ENCODE measurements around the gene ALPG. TPM values are rescaled to one million over a fixed set of nuclear protein-coding genes. Genes with fewer than 3 reads are reported as not detected.

ALPG gene
- polyA plus RNA-seq, 1 donor (not counting 4 experiments of a cell fraction or from before 2014, with no cell fraction given), result not detected

DNA sequence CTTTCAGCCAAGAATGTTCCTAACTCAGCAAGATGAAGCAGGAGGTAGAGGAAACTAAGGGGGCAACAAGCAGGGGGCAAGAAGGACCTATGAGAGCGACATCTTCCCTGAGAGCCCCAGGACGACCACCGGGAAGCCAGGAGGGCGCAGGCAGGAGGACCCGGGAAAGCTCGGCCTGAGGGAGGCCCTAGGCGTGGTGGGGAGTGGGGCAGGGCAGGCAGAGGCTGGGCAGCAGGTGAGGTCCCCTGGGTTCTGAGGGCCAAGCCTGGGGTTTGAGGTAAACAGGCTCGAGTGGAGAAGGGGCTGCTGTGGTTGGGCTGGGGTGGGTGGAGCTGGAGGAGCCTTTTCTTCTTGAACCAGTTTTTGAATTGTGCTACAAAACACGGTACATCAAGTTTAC is 48.0 kb downstream of the ALPG start:
- no peak overlapping the region for H3K27ac ChIP-seq (ENCODE audit: control insufficient read depth, insufficient read depth, low read length)
- H3K79me2 ChIP-seq (ENCODE audit: control insufficient read depth, insufficient read depth, low read length), result no peaks in the 10 kb centered on the region
- H3K9ac ChIP-seq (ENCODE audit: control insufficient read depth, extremely low read depth, insufficient read depth, low read length), result no peak overlapping the region
- FAIRE-seq (no peak), DNase-seq (ENCODE audit: low read depth, low spot score) (no peak)
- peaks cover 17% of the 10 kb centered on the region for H3K27me3 ChIP-seq (ENCODE audit: control insufficient read depth, extremely low read depth, insufficient read depth, low read length)
- dilution Hi-C loops (cut with MboI; ENCODE audit: extremely low pct_ligation_motif_present, low sequenced_read_pairs), result no loop called here
- H3K9me1 ChIP-seq (ENCODE audit: control insufficient read depth, extremely low read depth, insufficient read depth, low read length), result no peaks in the 10 kb centered on the region
- H2AFZ ChIP-seq (ENCODE audit: control insufficient read depth, low read length), result no peak overlapping the region
- H3K4me1 ChIP-seq (ENCODE audit: control insufficient read depth, extremely low read depth, insufficient read depth, low read length), result no peaks in the 10 kb centered on the region
- no peaks in the 10 kb centered on the region for H4K20me1 ChIP-seq (ENCODE audit: control insufficient read depth, extremely low read depth, insufficient read depth, low read length)
- no peak overlapping the region for H3K4me3 ChIP-seq (ENCODE audit: control insufficient read depth in 2 of 3, extremely low read depth in 1 of 3, insufficient read depth in 2 of 3, low read depth in 1 of 3, low read length in 3 of 3)
- no peak overlapping the region for H3K4me2 ChIP-seq (ENCODE audit: control insufficient read depth, extremely low read depth, insufficient read depth, low read depth, low read length)
- no peaks in the 10 kb centered on the region for H3K9me3 ChIP-seq (ENCODE audit: control insufficient read depth, low read depth, low read length)
- no peaks in the 10 kb centered on the region for H3K36me3 ChIP-seq (ENCODE audit: control insufficient read depth in 2 of 2, extremely low read depth in 1 of 2, insufficient read depth in 2 of 2, low read length in 2 of 2)
- TF ChIP-seq, protein P1, sequence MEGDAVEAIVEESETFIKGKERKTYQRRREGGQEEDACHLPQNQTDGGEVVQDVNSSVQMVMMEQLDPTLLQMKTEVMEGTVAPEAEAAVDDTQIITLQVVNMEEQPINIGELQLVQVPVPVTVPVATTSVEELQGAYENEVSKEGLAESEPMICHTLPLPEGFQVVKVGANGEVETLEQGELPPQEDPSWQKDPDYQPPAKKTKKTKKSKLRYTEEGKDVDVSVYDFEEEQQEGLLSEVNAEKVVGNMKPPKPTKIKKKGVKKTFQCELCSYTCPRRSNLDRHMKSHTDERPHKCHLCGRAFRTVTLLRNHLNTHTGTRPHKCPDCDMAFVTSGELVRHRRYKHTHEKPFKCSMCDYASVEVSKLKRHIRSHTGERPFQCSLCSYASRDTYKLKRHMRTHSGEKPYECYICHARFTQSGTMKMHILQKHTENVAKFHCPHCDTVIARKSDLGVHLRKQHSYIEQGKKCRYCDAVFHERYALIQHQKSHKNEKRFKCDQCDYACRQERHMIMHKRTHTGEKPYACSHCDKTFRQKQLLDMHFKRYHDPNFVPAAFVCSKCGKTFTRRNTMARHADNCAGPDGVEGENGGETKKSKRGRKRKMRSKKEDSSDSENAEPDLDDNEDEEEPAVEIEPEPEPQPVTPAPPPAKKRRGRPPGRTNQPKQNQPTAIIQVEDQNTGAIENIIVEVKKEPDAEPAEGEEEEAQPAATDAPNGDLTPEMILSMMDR (optimal IDR thresholded peaks at IDR 0.05 in 1 of 3, IDR thresholded peaks at IDR 0.05 in 1 of 3, conservative IDR thresholded peaks at IDR 0.05 in 1 of 3; ENCODE audit: extremely low read depth in 1 of 3, insufficient read depth in 2 of 3, low read length in 3 of 3), result no peak
- no peak for TF ChIP-seq EZH2 (IDR thresholded peaks at IDR 0.05; ENCODE audit: low read length)

DNA sequence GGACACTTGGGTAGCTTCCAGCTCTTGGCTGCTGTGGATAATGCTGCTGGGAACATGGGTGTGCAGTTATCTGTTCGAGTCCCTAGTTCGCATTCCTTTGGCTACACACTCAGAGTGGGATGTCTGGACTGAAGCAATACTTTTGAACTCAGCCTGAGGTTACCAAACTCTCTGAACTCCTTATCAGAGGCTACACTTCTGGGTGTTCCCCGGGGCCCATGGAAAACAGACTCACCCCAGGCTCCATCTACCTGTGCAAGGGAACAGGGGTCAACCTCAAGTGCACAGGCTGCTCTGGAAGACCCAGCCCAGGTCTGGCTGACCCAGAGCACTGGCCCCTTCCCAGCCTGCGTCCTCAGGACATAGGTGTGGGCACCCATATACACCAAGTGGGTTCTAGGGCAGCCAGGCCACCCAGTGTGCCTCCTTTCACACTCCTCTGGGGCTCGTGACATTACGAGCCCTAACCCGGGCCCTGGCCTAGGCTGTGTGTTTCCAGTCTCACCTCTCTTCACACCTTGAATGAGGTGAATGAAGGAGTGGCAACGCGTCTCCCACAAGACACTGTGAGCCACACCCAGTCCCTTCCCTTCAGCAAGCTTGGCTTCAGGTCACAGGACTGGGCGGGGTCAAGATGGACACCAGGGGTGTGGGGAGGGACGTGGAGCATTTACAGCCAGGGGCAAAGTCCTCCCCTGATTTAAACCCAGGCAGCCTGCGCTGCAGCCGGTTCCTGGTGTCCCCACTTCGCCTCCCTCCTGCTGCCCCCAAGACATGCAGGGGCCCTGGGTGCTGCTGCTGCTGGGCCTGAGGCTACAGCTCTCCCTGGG is 49.0 kb downstream of the ALPG start, which contains the start of gene ALPI:
Gene ALPI, plus strand, starts transcription at position 728 of the 830 bp plus-strand sequence. Its CDS starts 47 bp downstream, at position 775.
- H3K9me3 ChIP-seq (ENCODE audit: control insufficient read depth, low read depth, low read length), result no peaks in the 10 kb centered on the region
- H3K4me2 ChIP-seq (ENCODE audit: control insufficient read depth, extremely low read depth, insufficient read depth, low read depth, low read length), result no peak within 1 kb of the TSS
- no peak within 1 kb of the TSS for H3K27ac ChIP-seq (ENCODE audit: control insufficient read depth, insufficient read depth, low read length)
- H3K79me2 ChIP-seq (ENCODE audit: control insufficient read depth, insufficient read depth, low read length), result no peaks in the 10 kb centered on the region
- no peaks in the 10 kb centered on the region for H3K4me1 ChIP-seq (ENCODE audit: control insufficient read depth, extremely low read depth, insufficient read depth, low read length)
- no peak within 1 kb of the TSS for H3K9ac ChIP-seq (ENCODE audit: control insufficient read depth, extremely low read depth, insufficient read depth, low read length)
- no peak for FAIRE-seq
- no peaks in the 10 kb centered on the region for H4K20me1 ChIP-seq (ENCODE audit: control insufficient read depth, extremely low read depth, insufficient read depth, low read length)
- peaks cover 17% of the 10 kb centered on the region for H3K27me3 ChIP-seq (ENCODE audit: control insufficient read depth, extremely low read depth, insufficient read depth, low read length)
- no peak for DNase-seq (ENCODE audit: low read depth, low spot score)
- H2AFZ ChIP-seq (ENCODE audit: control insufficient read depth, low read length), result no peak within 1 kb of the TSS
- no peaks in the 10 kb centered on the region for H3K36me3 ChIP-seq (ENCODE audit: control insufficient read depth in 2 of 2, extremely low read depth in 1 of 2, insufficient read depth in 2 of 2, low read length in 2 of 2)
- dilution Hi-C loops (cut with MboI; ENCODE audit: extremely low pct_ligation_motif_present, low sequenced_read_pairs), result no loop called here
- no peak for TF ChIP-seq EZH2 (IDR thresholded peaks at IDR 0.05; ENCODE audit: low read length)
- TF ChIP-seq, protein P1 (optimal IDR thresholded peaks at IDR 0.05 in 1 of 3, IDR thresholded peaks at IDR 0.05 in 1 of 3, conservative IDR thresholded peaks at IDR 0.05 in 1 of 3; ENCODE audit: extremely low read depth in 1 of 3, insufficient read depth in 2 of 3, low read length in 3 of 3), result no peak
- H3K9me1 ChIP-seq (ENCODE audit: control insufficient read depth, extremely low read depth, insufficient read depth, low read length), result no peaks in the 10 kb centered on the region
- no peak within 1 kb of the TSS for H3K4me3 ChIP-seq (ENCODE audit: control insufficient read depth in 2 of 3, extremely low read depth in 1 of 3, insufficient read depth in 2 of 3, low read depth in 1 of 3, low read length in 3 of 3)
